Islet of Langerhans (tissue), 1 donor: ENCODE results near the gene PCDHGA1.

Experiments
- FAIRE-seq: peaks from one replicate; lab custom pipeline; 2011; peaks lifted over from hg19 to GRCh38; lab: Jason Lieb, UNC

Gene PCDHGA1

GRCh38 chr5:141514330-141515133 lies 184.2 kb downstream of the PCDHGA1 start:
- no peak for FAIRE-seq

- FAIRE-seq: no peak
These were observed 184.8 kb downstream of the PCDHGA1 start for GRCh38 chr5:141515141-141515540.

- FAIRE-seq: no peak
These were observed 185.8 kb downstream of the PCDHGA1 start for GRCh38 chr5:141515946-141516671.

- no peak for FAIRE-seq
These were observed 186.3 kb downstream of the PCDHGA1 start for GRCh38 chr5:141516672-141517025.

- no peak for FAIRE-seq
These were observed 187.0 kb downstream of the PCDHGA1 start for GRCh38 chr5:141517312-141517711.

- no peak for FAIRE-seq
These were observed 187.7 kb downstream of the PCDHGA1 start for GRCh38 chr5:141517880-141518617.

- FAIRE-seq: no peak
These were observed 188.3 kb downstream of the PCDHGA1 start for GRCh38 chr5:141518618-141519015.

GRCh38 chr5:141519605-141520565 lies 189.6 kb downstream of the PCDHGA1 start:
- no peak for FAIRE-seq

GRCh38 chr5:141521244-141521781 lies 191.0 kb downstream of the PCDHGA1 start:
- peak; percentile 69 for FAIRE-seq

- FAIRE-seq: no peak
These were observed 192.0 kb downstream of the PCDHGA1 start for GRCh38 chr5:141522301-141522700.

- no peak for FAIRE-seq
These were observed 193.7 kb downstream of the PCDHGA1 start for GRCh38 chr5:141523991-141524390.

- FAIRE-seq: no peak
These were observed 194.6 kb downstream of the PCDHGA1 start for GRCh38 chr5:141524604-141525597.

- no peak for FAIRE-seq
These were observed 195.3 kb downstream of the PCDHGA1 start for GRCh38 chr5:141525653-141526052.

GRCh38 chr5:141527426-141527825 lies 197.1 kb downstream of the PCDHGA1 start:
- FAIRE-seq: no peak

GRCh38 chr5:141528291-141528984 lies 198.1 kb downstream of the PCDHGA1 start:
- no peak for FAIRE-seq

- FAIRE-seq: no peak
These were observed 198.7 kb downstream of the PCDHGA1 start for GRCh38 chr5:141529002-141529401.

GRCh38 chr5:141529873-141530272 lies 199.6 kb downstream of the PCDHGA1 start:
- FAIRE-seq: no peak

- no peak for FAIRE-seq
These were observed 202.4 kb downstream of the PCDHGA1 start for GRCh38 chr5:141532726-141533125.

GRCh38 chr5:141533897-141534296 lies 203.6 kb downstream of the PCDHGA1 start:
- FAIRE-seq: no peak
